Astrocyte of the spinal cord (primary cell): ENCODE data around the gene MORN1.

Experiments
- DNase-seq: peaks from one replicate; pipeline ENCODE4 v3.0.0; 2011; ENCODE audit warnings: low read depth, low spot score
- H3K4me3 ChIP-seq: 2 replicates; pipeline ENCODE4 v1.5.1; 2011; ENCODE audit warnings: low read depth, mild to moderate bottlenecking, low read length, moderate library complexity
- CTCF ChIP-seq: IDR thresholded peaks from 2 replicates; pipeline ENCODE4 v1.5.1; 2012; ENCODE audit warnings: low read depth, mild to moderate bottlenecking, low read length, inconsistent platforms
- in situ Hi-C: cut with HindIII; loops from 2 replicates; pipeline ENCODE4 v1.10.0; 2017; ENCODE audit warnings: low sequenced_read_pairs

Gene MORN1

GRCh38 chr1:2355373-2356261 lies 35.7 kb downstream of the MORN1 start:
- no peak for TF ChIP-seq CTCF
- no peak for DNase-seq
- in situ Hi-C loops: no loop called here
- no peak overlapping the region for H3K4me3 ChIP-seq

- in situ Hi-C loops: no loop called here
- no peak for TF ChIP-seq CTCF
- no peak for DNase-seq
- H3K4me3 ChIP-seq: no peak overlapping the region
These were observed 36.6 kb downstream of the MORN1 start for GRCh38 chr1:2354511-2355372.

GRCh38 chr1:2353551-2354438 lies 37.6 kb downstream of the MORN1 start:
- no peak for DNase-seq
- no peak overlapping the region for H3K4me3 ChIP-seq
- no peak for TF ChIP-seq CTCF
- in situ Hi-C loops: no loop called here

- no peak overlapping the region for H3K4me3 ChIP-seq
- TF ChIP-seq CTCF: no peak
- no peak for DNase-seq
- in situ Hi-C loops: no loop called here
These were observed 38.3 kb downstream of the MORN1 start for GRCh38 chr1:2352897-2353550.

- H3K4me3 ChIP-seq: no peak overlapping the region
- no peak for DNase-seq
- in situ Hi-C loops: no loop called here
- no peak for TF ChIP-seq CTCF
These were observed 38.9 kb downstream of the MORN1 start for GRCh38 chr1:2352341-2352896.
